GM23248 (cell line): ENCODE results near the gene EID2. TPM values are rescaled to one million over a fixed set of nuclear protein-coding genes. Genes with fewer than 3 reads are reported as not detected.

Experiments used
- DNase-seq: peaks from one replicate; pipeline ENCODE4 v3.0.0-alpha.2; 2015
- H2AFZ ChIP-seq: fragments of 200-600 bp; sonication (generic); 2 replicates; pipeline ENCODE4 v1.6.1; 2016; ENCODE audit warnings: antibody characterized with exemption
- H3F3A ChIP-seq: fragments of 200-600 bp; sonication (generic); 2 replicates; pipeline ENCODE4 v1.6.1; 2016; ENCODE audit warnings: mild to moderate bottlenecking, antibody characterized with exemption, mixed run types; ENCODE audit not compliant: insufficient read depth
- H3K27ac ChIP-seq: fragments of 200-600 bp; sonication (generic); 2 replicates; pipeline ENCODE4 v1.5.1; 2016; ENCODE audit warnings: mild to moderate bottlenecking
- H3K27me3 ChIP-seq: fragments of 200-600 bp; sonication (generic); replicated peaks from 2 replicates; pipeline ENCODE4 v1.6.1; 2016; ENCODE audit warnings: mild to moderate bottlenecking; ENCODE audit not compliant: insufficient read depth
- H3K36me3 ChIP-seq: fragments of 200-600 bp; sonication (generic); 2 replicates; pipeline ENCODE4 v1.6.1; 2016; ENCODE audit warnings: low read depth, mild to moderate bottlenecking
- H3K4me1 ChIP-seq: fragments of 200-600 bp; sonication (generic); 2 replicates; pipeline ENCODE4 v1.6.1; 2016; ENCODE audit warnings: mild to moderate bottlenecking; ENCODE audit not compliant: insufficient read depth
- H3K4me2 ChIP-seq: fragments of 200-600 bp; sonication (generic); one replicate; pipeline ENCODE4 v1.6.1; 2016; ENCODE audit warnings: mild to moderate bottlenecking; ENCODE audit not compliant: unreplicated experiment
- H3K4me3 ChIP-seq: fragments of 200-600 bp; sonication (generic); 2 replicates; pipeline ENCODE4 v1.5.1; 2016; ENCODE audit warnings: mild to moderate bottlenecking
- H3K79me2 ChIP-seq: fragments of 200-600 bp; sonication (generic); 2 replicates; pipeline ENCODE4 v1.6.1; 2016; ENCODE audit warnings: mild to moderate bottlenecking; ENCODE audit not compliant: insufficient read depth
- H3K9ac ChIP-seq: fragments of 200-600 bp; sonication (generic); 2 replicates; pipeline ENCODE4 v1.6.1; 2016; ENCODE audit warnings: mild to moderate bottlenecking
- H3K9me2 ChIP-seq: fragments of 200-600 bp; sonication (generic); 2 replicates; pipeline ENCODE4 v1.6.1; 2016; ENCODE audit warnings: mixed run types, mild to moderate bottlenecking, moderate library complexity; ENCODE audit not compliant: insufficient read depth
- H3K9me3 ChIP-seq: fragments of 200-600 bp; sonication (generic); one replicate; pipeline ENCODE4 v1.6.1; 2017; ENCODE audit warnings: low read depth
- H4K20me1 ChIP-seq: fragments of 200-600 bp; sonication (generic); 2 replicates; pipeline ENCODE4 v1.6.0; 2016; ENCODE audit not compliant: insufficient read depth
- EZH2 ChIP-seq: fragments of 200-600 bp; sonication (generic); IDR thresholded peaks from 2 replicates; pipeline ENCODE4 v1.6.1; 2018; ENCODE audit warnings: antibody characterized with exemption, mild to moderate bottlenecking; ENCODE audit not compliant: insufficient read depth, poor library complexity, severe bottlenecking
- EZH2phosphoT487 ChIP-seq: fragments of 200-600 bp; sonication (generic); IDR thresholded peaks from 2 replicates; pipeline ENCODE4 v1.6.1; 2018; ENCODE audit warnings: antibody characterized with exemption, moderate library complexity, mild to moderate bottlenecking, low read depth; ENCODE audit not compliant: insufficient read depth
- WGBS, 2 experiments: methylation state at CpG; one replicate each; pipeline ENCODE4 v1.1.6; 2015 to 2017; ENCODE audit warnings: low lambda C conversion rate in 2 of 2, low coverage in 1 of 2; ENCODE audit errors: missing lambda C conversion rate in 2 of 2; 5-methylcytosine and 5-hydroxymethylcytosine counted together
- in situ Hi-C: fragments of 300-500 bp; cut with MboI; formaldehyde crosslinking; loops from 2 replicates; pipeline ENCODE4 v1.15.0; 2020
- polyA plus RNA-seq: library from polyadenylated mRNA; unstranded; fragments of >200 nt; fragmentation: Nextera tagmentation; extraction: Ambion mirVana; gene quantifications from 2 replicates; pipeline ENCODE4 v1.2.1, GENCODE V29; 2016
- total RNA-seq: library from RNA; depleted of rRNA; stranded (reverse); fragments of >200 nt; shearing (Covaris generic); gene quantifications from 2 replicates; pipeline ENCODE4 v1.2.3, GENCODE V29; 2014

EID2 gene
- total and polyA plus RNA-seq, 2 experiments from 2014 or later = 14.3 to 14.9 TPM

GRCh38 chr19:39497701-39497995, 42.3 kb downstream of the EID2 start:
- Histone ChIP-seq H3K4me1 (0 out of 2 replicates have a peak, but pooled peaks cover 5% of the 10 kb centered on the region), H3F3A (no peaks in the 10 kb centered on the region), H3K27me3 (peaks cover 45% of the 10 kb centered on the region), H3K79me2 (no peaks in the 10 kb centered on the region), H4K20me1 (no peaks in the 10 kb centered on the region), H3K9me2 (no peaks in the 10 kb centered on the region), H3K9ac (no peak overlapping the region), H3K4me3 (peak overlapping the region; percentile 18; the same call in 1 of the 2 replicates), H3K27ac (no peak overlapping the region), H2AFZ (peak overlapping the region; percentile 42; the same call in 1 of the 2 replicates), H3K36me3 (no peaks in the 10 kb centered on the region), H3K4me2 (peak overlapping the region; percentile 30), H3K9me3 (no peaks in the 10 kb centered on the region)
- no peak for DNase-seq
- no peak for TF ChIP-seq EZH2
- TF ChIP-seq EZH2phosphoT487 = no peak
- in situ Hi-C loops = no loop called here
- 2 to 5% methylated on average over 6 to 7 of the region's 7 CpGs for WGBS, 2 experiments

- H3K9me3 ChIP-seq = no peaks in the 10 kb centered on the region
- no peaks in the 10 kb centered on the region for H3K9me2 ChIP-seq
- H3K4me2 ChIP-seq = no peak overlapping the region
- TF ChIP-seq EZH2phosphoT487 (no peak), EZH2 (no peak)
- H3K27me3 ChIP-seq = peaks cover 45% of the 10 kb centered on the region
- H2AFZ ChIP-seq = no peak overlapping the region
- H3K27ac ChIP-seq = no peak overlapping the region
- no peaks in the 10 kb centered on the region for H4K20me1 ChIP-seq
- 0 out of 2 replicates have a peak, but pooled peaks cover 5% of the 10 kb centered on the region for H3K4me1 ChIP-seq
- H3K79me2 ChIP-seq = no peaks in the 10 kb centered on the region
- WGBS, 2 experiments = 46 to 54% methylated on average over 5 of the region's 5 CpGs
- no peaks in the 10 kb centered on the region; the same call in 1 of the 2 replicates for H3K36me3 ChIP-seq
- no peak overlapping the region for H3K4me3 ChIP-seq
- in situ Hi-C loops = no loop called here
- no peak overlapping the region for H3K9ac ChIP-seq
- H3F3A ChIP-seq = no peaks in the 10 kb centered on the region
- no peak for DNase-seq
Measured at GRCh38 chr19:39496063-39496462, 43.9 kb downstream of the EID2 start.

GRCh38 chr19:39494661-39495060, 45.3 kb downstream of the EID2 start:
- no peak for TF ChIP-seq EZH2phosphoT487
- H3K36me3 ChIP-seq = no peaks in the 10 kb centered on the region; the same call in 1 of the 2 replicates
- no peak overlapping the region for H3K4me2 ChIP-seq
- no peak overlapping the region for H3K4me3 ChIP-seq
- H3K27ac ChIP-seq = no peak overlapping the region
- no peak overlapping the region for H3K9ac ChIP-seq
- DNase-seq = no peak
- in situ Hi-C loops = no loop called here
- no peaks in the 10 kb centered on the region for H3K9me3 ChIP-seq
- no peaks in the 10 kb centered on the region for H3K9me2 ChIP-seq
- 0 out of 2 replicates have a peak, but pooled peaks cover 5% of the 10 kb centered on the region for H3K4me1 ChIP-seq
- no peaks in the 10 kb centered on the region for H3F3A ChIP-seq
- 60 to 63% methylated on average over 5 of the region's 5 CpGs for WGBS, 2 experiments
- H2AFZ ChIP-seq = no peak overlapping the region
- no peaks in the 10 kb centered on the region for H4K20me1 ChIP-seq
- H3K79me2 ChIP-seq = no peaks in the 10 kb centered on the region
- peaks cover 35% of the 10 kb centered on the region for H3K27me3 ChIP-seq

GRCh38 chr19:39492788-39493187, 47.2 kb downstream of the EID2 start:
- Histone ChIP-seq H3K9me2 (no peaks in the 10 kb centered on the region), H3K27ac (no peak overlapping the region), H3K79me2 (no peaks in the 10 kb centered on the region), H3K4me2 (no peak overlapping the region), H3K36me3 (no peaks in the 10 kb centered on the region; the same call in 1 of the 2 replicates), H3K9ac (no peak overlapping the region), H2AFZ (no peak overlapping the region), H3F3A (no peaks in the 10 kb centered on the region), H3K27me3 (peaks cover 17% of the 10 kb centered on the region), H3K4me3 (no peak overlapping the region), H3K9me3 (no peaks in the 10 kb centered on the region), H3K4me1 (no peaks in the 10 kb centered on the region), H4K20me1 (no peaks in the 10 kb centered on the region)
- in situ Hi-C loops = no loop called here
- no peak for TF ChIP-seq EZH2
- no peak for TF ChIP-seq EZH2phosphoT487
- DNase-seq = no peak
- WGBS, 2 experiments = 73 to 75% methylated on average over 3 of the region's 3 CpGs

- Histone ChIP-seq H3K27me3 (peaks cover 12% of the 10 kb centered on the region; the same call in 1 of the 2 replicates), H3F3A (no peaks in the 10 kb centered on the region), H3K4me3 (no peak overlapping the region), H2AFZ (no peak overlapping the region), H3K4me1 (no peaks in the 10 kb centered on the region), H3K9me2 (no peaks in the 10 kb centered on the region), H3K27ac (no peak overlapping the region), H4K20me1 (no peaks in the 10 kb centered on the region), H3K79me2 (no peaks in the 10 kb centered on the region), H3K4me2 (no peak overlapping the region), H3K9ac (no peak overlapping the region), H3K36me3 (no peaks in the 10 kb centered on the region; the same call in 1 of the 2 replicates), H3K9me3 (no peaks in the 10 kb centered on the region)
- WGBS, 2 experiments = 91 to 94% methylated on average over 6 of the region's 6 CpGs
- no peak for DNase-seq
- in situ Hi-C loops = no loop called here
- no peak for TF ChIP-seq EZH2phosphoT487
- no peak for TF ChIP-seq EZH2
Measured at GRCh38 chr19:39492225-39492624, 47.7 kb downstream of the EID2 start.
